Measurements from ENCODE around the gene SMARCA4.
"Not testable (repeated sequence)": the region's sequence is repeated elsewhere in the genome, so short reads cannot be mapped to it uniquely, and the experiment has no call there.

DNA sequence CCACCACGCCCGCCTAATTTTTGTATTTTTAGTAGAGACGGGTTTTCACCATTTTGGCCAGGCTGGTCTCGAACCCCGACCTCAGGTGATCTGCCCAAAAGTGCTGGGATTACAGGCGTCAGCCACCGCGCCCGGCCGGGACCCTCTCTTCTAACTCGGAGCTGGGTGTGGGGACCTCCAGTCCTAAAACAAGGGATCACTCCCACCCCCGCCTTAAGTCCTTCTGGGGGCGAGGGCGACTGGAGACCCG is 129.1 kb downstream of the SMARCA4 start:
- not testable (repeated sequence) for TF ChIP-seq EZH2 (IDR thresholded peaks at IDR 0.05; ENCODE audit: low read depth, unreplicated experiment)
- TF ChIP-seq, protein P1, sequence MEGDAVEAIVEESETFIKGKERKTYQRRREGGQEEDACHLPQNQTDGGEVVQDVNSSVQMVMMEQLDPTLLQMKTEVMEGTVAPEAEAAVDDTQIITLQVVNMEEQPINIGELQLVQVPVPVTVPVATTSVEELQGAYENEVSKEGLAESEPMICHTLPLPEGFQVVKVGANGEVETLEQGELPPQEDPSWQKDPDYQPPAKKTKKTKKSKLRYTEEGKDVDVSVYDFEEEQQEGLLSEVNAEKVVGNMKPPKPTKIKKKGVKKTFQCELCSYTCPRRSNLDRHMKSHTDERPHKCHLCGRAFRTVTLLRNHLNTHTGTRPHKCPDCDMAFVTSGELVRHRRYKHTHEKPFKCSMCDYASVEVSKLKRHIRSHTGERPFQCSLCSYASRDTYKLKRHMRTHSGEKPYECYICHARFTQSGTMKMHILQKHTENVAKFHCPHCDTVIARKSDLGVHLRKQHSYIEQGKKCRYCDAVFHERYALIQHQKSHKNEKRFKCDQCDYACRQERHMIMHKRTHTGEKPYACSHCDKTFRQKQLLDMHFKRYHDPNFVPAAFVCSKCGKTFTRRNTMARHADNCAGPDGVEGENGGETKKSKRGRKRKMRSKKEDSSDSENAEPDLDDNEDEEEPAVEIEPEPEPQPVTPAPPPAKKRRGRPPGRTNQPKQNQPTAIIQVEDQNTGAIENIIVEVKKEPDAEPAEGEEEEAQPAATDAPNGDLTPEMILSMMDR (conservative IDR thresholded peaks at IDR 0.05; ENCODE audit: low read depth in 2 of 2) = not testable (repeated sequence)

Measured in GM23338 (cell line).